ENCODE results near the gene ZNF775.

- TF ChIP-seq POLR2A (IDR thresholded peaks at IDR 0.05; ENCODE audit: low read depth, low read length) (no peak), SPI1 (IDR thresholded peaks at IDR 0.05; ENCODE audit: low read depth, low read length) (no peak), POLR2AphosphoS5 (IDR thresholded peaks at IDR 0.05; ENCODE audit: low read depth, low read length) (no peak)
These were observed 40.8 kb upstream of the ZNF775 start for GRCh38 chr7:150338166-150338829.

Measured in GM12891 (cell line).